Upper lobe of left lung (tissue), 6 donors: ENCODE measurements around the gene TRAF1. TPM values are rescaled to one million over a fixed set of nuclear protein-coding genes. Genes with fewer than 3 reads are reported as not detected.

Source experiments
- ATAC-seq, 2 donors: fragments of 200-7000 bp; cut with Tn5 transposase; one replicate each; pipeline ENCODE4 v1.9.1; 2022; ENCODE audit warnings: mild to moderate bottlenecking in 2 of 2, moderate library complexity in 2 of 2; ENCODE audit not compliant: low FRiP score in 2 of 2
- DNase-seq, 2 donors: peaks; one replicate each; pipeline ENCODE4 v3.0.0-alpha.2; 2019 to 2020
- H3K27ac ChIP-seq, 4 donors: fragments of 200-600 bp; sonication (generic); one replicate each; pipeline ENCODE4 v1.5.1; 2016 to 2019
- H3K27me3 ChIP-seq, 4 donors: fragments of 200-600 bp; sonication (generic); one replicate each; pipeline ENCODE4 v1.5.1; 2017 to 2019
- H3K36me3 ChIP-seq, 4 donors: fragments of 200-600 bp; sonication (generic); one replicate each; pipeline ENCODE4 v1.5.1; 2016 to 2019
- H3K4me1 ChIP-seq, 4 donors: fragments of 200-600 bp; sonication (generic); one replicate each; pipeline ENCODE4 v1.5.1; 2018 to 2019
- H3K4me3 ChIP-seq, 4 donors: fragments of 200-600 bp; sonication (generic); one replicate each; pipeline ENCODE4 v1.5.1; 2017 to 2019; ENCODE audit warnings: mild to moderate bottlenecking in 2 of 4, moderate library complexity in 1 of 4
- H3K9me3 ChIP-seq, 4 donors: fragments of 200-600 bp; sonication (generic); one replicate each; pipeline ENCODE4 v1.5.1; 2018 to 2019
- CTCF ChIP-seq, 6 experiments: fragments of 450-650 bp in 4 of 6; fragments of 200-600 bp in 2 of 6; sonication (generic) in 2 of 6; IDR thresholded peaks; one replicate each; pipeline ENCODE4 v1.5.1; 2016 to 2019; ENCODE audit warnings: antibody characterized with exemption in 6 of 6
- EP300 ChIP-seq, 4 donors: sonication (generic); formaldehyde crosslinking; IDR thresholded peaks; one replicate each; pipeline ENCODE4 v1.5.1; 2017; ENCODE audit warnings: antibody characterized with exemption in 4 of 4, control low read depth in 2 of 4
- POLR2A ChIP-seq, 4 donors: fragments of 450-650 bp; IDR thresholded peaks; one replicate each; pipeline ENCODE4 v1.5.1; 2016 to 2017; ENCODE audit warnings: antibody characterized with exemption in 4 of 4, mild to moderate bottlenecking in 2 of 4
- POLR2AphosphoS5 ChIP-seq, 2 donors: sonication (generic); formaldehyde crosslinking; IDR thresholded peaks; one replicate each; pipeline ENCODE4 v1.5.1; 2017; ENCODE audit warnings: antibody characterized with exemption in 2 of 2
- WGBS, 2 donors: methylation state at CpG; one replicate each; pipeline ENCODE4 v1.1.5; 2017 to 2018; 5-methylcytosine and 5-hydroxymethylcytosine counted together
- total RNA-seq, 6 donors: library from RNA; depleted of rRNA in 4 of 6; stranded (reverse); fragments of >200 nt in 4 of 6; gene quantifications; one replicate each; pipeline versions ENCODE4 v1.1.0 to v1.2.1, GENCODE V29; 2016 to 2021
- donor health status: DM: no; HTN: no; CAD: no; lungs with moderate emphysema.
- donor health status: DM: no; HTN: yes; CAD: no; lungs with severe emphysema.

Gene TRAF1
- total RNA-seq, 6 donors from 2014 or later = 2.9 to 29.3 (median 6.6) TPM

GRCh38 chr9:120970244-120970643 is 43.6 kb upstream of the TRAF1 start:
- Histone ChIP-seq H3K9me3 (no peaks in the 10 kb centered on the region), H3K27me3 (no peaks in the 10 kb centered on the region), H3K36me3 (no peaks in the 10 kb centered on the region), H3K4me1 (peaks cover 0 to 9% (median 2%) of the 10 kb centered on the region in 4 donors), H3K4me3 (no peak overlapping the region), H3K27ac (no peak overlapping the region)
- TF ChIP-seq POLR2A (IDR thresholded peaks at IDR 0.05) = no peak
- no peak for TF ChIP-seq CTCF (IDR thresholded peaks at IDR 0.05)
- TF ChIP-seq POLR2AphosphoS5 (IDR thresholded peaks at IDR 0.05) = no peak
- no peak for TF ChIP-seq EP300 (IDR thresholded peaks at IDR 0.05)
- DNase-seq (no peak), ATAC-seq (no peak)
- 81 to 94% methylated on average over 3 of the region's 3 CpGs for WGBS, 2 donors

GRCh38 chr9:120966013-120966369 is 39.4 kb upstream of the TRAF1 start:
- WGBS, 2 donors = 69 to 74% methylated on average over 3 of the region's 3 CpGs

GRCh38 chr9:120965344-120966012 is 38.9 kb upstream of the TRAF1 start:
- Histone ChIP-seq H3K9me3 (no peaks in the 10 kb centered on the region), H3K36me3 (peaks cover 0 to 11% (median 2%) of the 10 kb centered on the region in 4 donors), H3K4me3 (no peak overlapping the region), H3K27ac (peak overlapping the region in 2 of 4 donors; percentile 17 to 32), H3K4me1 (peaks cover 0 to 9% (median 2%) of the 10 kb centered on the region in 4 donors), H3K27me3 (no peaks in the 10 kb centered on the region)
- no peak for DNase-seq
- ATAC-seq = peak in 1 of 2 donors; percentile 63
- TF ChIP-seq EP300 (IDR thresholded peaks at IDR 0.05) (no peak), POLR2AphosphoS5 (IDR thresholded peaks at IDR 0.05) (no peak), CTCF (IDR thresholded peaks at IDR 0.05) (no peak), POLR2A (IDR thresholded peaks at IDR 0.05) (no peak)
- WGBS, 2 donors = 74 to 87% methylated on average over 4 of the region's 4 CpGs

More at GRCh38 chr9:120966013-120966369, 39.4 kb upstream of the TRAF1 start:
- DNase-seq = no peak
- ATAC-seq = peak in 1 of 2 donors; percentile 65
- Histone ChIP-seq H3K4me3 (no peak overlapping the region), H3K9me3 (no peaks in the 10 kb centered on the region), H3K27me3 (no peaks in the 10 kb centered on the region), H3K4me1 (peaks cover 0 to 9% (median 2%) of the 10 kb centered on the region in 4 donors), H3K36me3 (peaks cover 0 to 11% (median 2%) of the 10 kb centered on the region in 4 donors), H3K27ac (peak overlapping the region; percentile 7 to 54 (median 24))
- TF ChIP-seq POLR2AphosphoS5 (IDR thresholded peaks at IDR 0.05) = no peak
- no peak for TF ChIP-seq POLR2A (IDR thresholded peaks at IDR 0.05)
- no peak for TF ChIP-seq CTCF (IDR thresholded peaks at IDR 0.05)
- TF ChIP-seq EP300 (IDR thresholded peaks at IDR 0.05) = no peak

- Histone ChIP-seq H3K4me1 (peaks cover 0 to 9% (median 2%) of the 10 kb centered on the region in 4 donors), H3K27ac (no peak overlapping the region), H3K36me3 (peaks cover 0 to 11% (median 2%) of the 10 kb centered on the region in 4 donors), H3K4me3 (no peak overlapping the region), H3K9me3 (no peaks in the 10 kb centered on the region), H3K27me3 (no peaks in the 10 kb centered on the region)
- no peak for ATAC-seq
- no peak for DNase-seq
- 96 to 100% methylated on average over 3 of the region's 3 CpGs for WGBS, 2 donors
- TF ChIP-seq CTCF (IDR thresholded peaks at IDR 0.05) = no peak
- TF ChIP-seq POLR2AphosphoS5 (IDR thresholded peaks at IDR 0.05) = no peak
- no peak for TF ChIP-seq EP300 (IDR thresholded peaks at IDR 0.05)
- TF ChIP-seq POLR2A (IDR thresholded peaks at IDR 0.05) = no peak
Measured at GRCh38 chr9:120961936-120962335, 35.3 kb upstream of the TRAF1 start.

- ATAC-seq = no peak
- Histone ChIP-seq H3K27me3 (no peaks in the 10 kb centered on the region), H3K9me3 (no peaks in the 10 kb centered on the region), H3K27ac (no peak overlapping the region), H3K4me1 (no peaks in the 10 kb centered on the region), H3K36me3 (peaks cover 0 to 11% (median 2%) of the 10 kb centered on the region in 4 donors), H3K4me3 (no peak overlapping the region)
- no peak for DNase-seq
- 84 to 94% methylated on average over 1 of the region's 1 CpG for WGBS, 2 donors
- TF ChIP-seq CTCF (IDR thresholded peaks at IDR 0.05) = no peak
- TF ChIP-seq POLR2A (IDR thresholded peaks at IDR 0.05) = no peak
- TF ChIP-seq POLR2AphosphoS5 (IDR thresholded peaks at IDR 0.05) = no peak
- no peak for TF ChIP-seq EP300 (IDR thresholded peaks at IDR 0.05)
Measured at GRCh38 chr9:120960001-120960400, 33.4 kb upstream of the TRAF1 start.
